Measurements from ENCODE around the gene SMYD3. TPM values are rescaled to one million over a fixed set of nuclear protein-coding genes. Genes with fewer than 3 reads are reported as not detected.

SMYD3 gene
- total and polyA plus RNA-seq, 12 donors: 13.5 to 78.2 (median 26.8) TPM

- H3K27ac ChIP-seq: peak overlapping the region in 2 of 5 donors; percentile 30 to 73
- WGBS, 4 donors: 31 to 37% (median 32%) methylated on average over 2 to 3 of the region's 3 CpGs
- intact Hi-C loops (cut with DNase I): no loop called here
- H3K4me3 ChIP-seq: no peak overlapping the region
- DNase-seq: peak in 5 of 7 donors; percentile 31 to 55 (median 38)
- H3K4me1 ChIP-seq (replicated peaks in 1 of 2): peaks cover 3 to 8% of the 10 kb centered on the region in 2 donors
- no peak for TF ChIP-seq POLR2A (IDR thresholded peaks at IDR 0.05)
- TF ChIP-seq CTCF (IDR thresholded peaks at IDR 0.05): no peak
- no peaks in the 10 kb centered on the region for H3K36me3 ChIP-seq (replicated peaks in 1 of 2)
- no peaks in the 10 kb centered on the region for H3K9me3 ChIP-seq (replicated peaks in 1 of 3)
- no peaks in the 10 kb centered on the region for H3K27me3 ChIP-seq
Observed at GRCh38 chr1:245969283-245969682, 537.8 kb downstream of the SMYD3 start.

GRCh38 chr1:245968775-245969174, 538.3 kb downstream of the SMYD3 start:
- Histone ChIP-seq H3K27ac (peak overlapping the region in 2 of 5 donors; percentile 30 to 73), H3K4me1 (replicated peaks in 1 of 2) (peaks cover 3 to 8% of the 10 kb centered on the region in 2 donors), H3K27me3 (no peaks in the 10 kb centered on the region), H3K4me3 (no peak overlapping the region), H3K36me3 (replicated peaks in 1 of 2) (no peaks in the 10 kb centered on the region), H3K9me3 (replicated peaks in 1 of 3) (no peaks in the 10 kb centered on the region)
- DNase-seq: no peak
- 92 to 96% (median 92%) methylated on average over 6 of the region's 6 CpGs for WGBS, 4 donors
- intact Hi-C loops (cut with DNase I): no loop called here
- TF ChIP-seq CTCF (IDR thresholded peaks at IDR 0.05) (no peak), POLR2A (IDR thresholded peaks at IDR 0.05) (no peak)

DNA sequence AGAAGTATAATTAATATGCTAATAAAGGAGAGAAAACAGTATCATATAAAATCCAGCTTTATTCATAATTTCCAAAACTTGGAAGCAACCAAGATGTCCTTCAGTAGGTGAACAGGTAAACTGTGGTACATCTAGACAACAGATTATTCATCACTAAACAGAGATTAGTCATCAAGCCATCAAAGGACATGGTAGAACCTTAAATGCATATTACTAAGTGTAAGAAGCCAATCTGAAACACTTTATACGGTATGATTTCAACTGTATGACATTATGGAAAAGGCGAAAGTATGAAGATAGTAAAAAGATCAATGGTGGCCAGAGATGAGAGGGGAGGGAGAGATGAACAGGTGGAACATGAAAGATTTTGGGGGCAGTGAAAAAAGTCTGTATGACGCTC, 541.7 kb downstream of the SMYD3 start:
- WGBS, 4 donors: 87 to 96% (median 93%) methylated on average over 3 of the region's 3 CpGs
- no peaks in the 10 kb centered on the region for H3K36me3 ChIP-seq (replicated peaks in 1 of 2)
- TF ChIP-seq POLR2A (IDR thresholded peaks at IDR 0.05): no peak
- TF ChIP-seq CTCF (IDR thresholded peaks at IDR 0.05): no peak
- H3K9me3 ChIP-seq (replicated peaks in 1 of 3): no peaks in the 10 kb centered on the region
- H3K27me3 ChIP-seq: no peaks in the 10 kb centered on the region
- DNase-seq: no peak
- no peak overlapping the region for H3K27ac ChIP-seq
- intact Hi-C loops (cut with DNase I): no loop called here
- H3K4me1 ChIP-seq (replicated peaks in 1 of 2): peaks cover 3 to 8% of the 10 kb centered on the region in 2 donors
- no peak overlapping the region for H3K4me3 ChIP-seq

DNA sequence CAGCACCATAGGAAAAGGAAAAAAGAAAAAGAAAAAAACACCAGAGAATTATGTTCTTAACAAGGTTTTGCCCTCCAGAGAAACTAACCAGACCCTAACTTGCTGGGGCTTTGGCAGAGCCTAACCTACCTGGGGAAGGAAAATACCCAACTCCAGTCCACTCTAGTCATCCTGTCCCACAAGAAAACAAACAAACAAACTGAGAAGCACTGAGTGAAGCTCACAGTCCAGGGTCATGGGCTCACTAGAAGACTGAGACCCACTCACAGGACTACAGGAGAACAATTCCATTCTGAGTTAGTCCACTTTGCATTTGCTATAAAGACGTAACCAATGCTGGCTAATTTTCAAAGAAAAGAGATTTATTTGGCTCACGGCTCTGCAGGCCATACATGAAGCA, 543.4 kb downstream of the SMYD3 start:
- 96 to 100% (median 99%) methylated on average over 2 of the region's 2 CpGs for WGBS, 4 donors
- intact Hi-C loops (cut with DNase I): no loop called here
- Histone ChIP-seq H3K36me3 (replicated peaks in 1 of 2) (no peaks in the 10 kb centered on the region), H3K9me3 (replicated peaks in 1 of 3) (no peaks in the 10 kb centered on the region), H3K27me3 (no peaks in the 10 kb centered on the region), H3K4me1 (replicated peaks in 1 of 2) (peaks cover 5% of the 10 kb centered on the region in 2 donors), H3K27ac (no peak overlapping the region), H3K4me3 (no peak overlapping the region)
- DNase-seq: no peak
- TF ChIP-seq POLR2A (IDR thresholded peaks at IDR 0.05) (no peak), CTCF (IDR thresholded peaks at IDR 0.05) (no peak)

Data from adrenal gland (tissue), 12 donors.